Measurements from ENCODE around the gene HDAC9. TPM values are rescaled to one million over a fixed set of nuclear protein-coding genes. Genes with fewer than 3 reads are reported as not detected.

The HDAC9 gene
- total RNA-seq, 2 experiments from 2014 or later = 1.5 to 3.0 TPM

- Mint-ChIP-seq H3K4me1 (ENCODE audit: low read depth) (no peaks in the 10 kb centered on the region), H3K4me3 (no peak overlapping the region), H3K36me3 (ENCODE audit: low read depth) (no peaks in the 10 kb centered on the region), H3K27me3 (no peaks in the 10 kb centered on the region), H3K27ac (no peak overlapping the region), H3K9me3 (no peaks in the 10 kb centered on the region)
- intact Hi-C loops (cut with micrococcal nuclease) = no loop called here
- no peak for ATAC-seq
- no peak for DNase-seq
- ChIA-PET POLR2A (no interaction called here), CTCF (no interaction called here)
- TF ChIP-seq CTCF (IDR thresholded peaks at IDR 0.05) = no peak
These were observed 206.7 kb downstream of the HDAC9 start for GRCh38 chr7:18702071-18702829.

DNA sequence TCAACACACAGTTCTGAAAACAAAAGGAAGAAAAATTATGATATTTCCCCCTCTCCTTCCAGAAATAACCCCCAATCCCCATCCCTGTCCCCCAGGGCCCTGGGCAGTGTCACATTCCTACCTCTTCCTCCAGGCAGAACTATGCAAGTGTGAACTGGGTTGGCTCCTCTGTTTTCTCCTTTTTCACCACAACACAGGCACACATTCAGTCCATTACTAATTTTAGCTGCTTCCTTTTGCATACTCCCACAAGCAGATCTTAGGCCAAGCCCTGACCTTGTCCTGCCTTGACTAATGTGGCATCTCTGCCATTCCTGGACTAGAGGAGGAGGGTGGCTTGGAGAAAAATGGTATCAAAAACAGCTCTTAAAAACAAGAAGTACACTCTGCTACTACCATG, 208.1 kb downstream of the HDAC9 start:
- H3K4me1 Mint-ChIP-seq (ENCODE audit: low read depth) = no peaks in the 10 kb centered on the region
- no peaks in the 10 kb centered on the region for H3K36me3 Mint-ChIP-seq (ENCODE audit: low read depth)
- no peaks in the 10 kb centered on the region for H3K9me3 Mint-ChIP-seq
- DNase-seq (no peak), ATAC-seq (no peak)
- H3K27me3 Mint-ChIP-seq = no peaks in the 10 kb centered on the region
- ChIA-PET POLR2A (no interaction called here), CTCF (no interaction called here)
- TF ChIP-seq CTCF (IDR thresholded peaks at IDR 0.05) = no peak
- no peak overlapping the region for H3K27ac Mint-ChIP-seq
- intact Hi-C loops (cut with micrococcal nuclease) = no loop called here
- no peak overlapping the region for H3K4me3 Mint-ChIP-seq

- no peaks in the 10 kb centered on the region for H3K4me1 Mint-ChIP-seq (ENCODE audit: low read depth)
- no peaks in the 10 kb centered on the region for H3K36me3 Mint-ChIP-seq (ENCODE audit: low read depth)
- ChIA-PET CTCF (no interaction called here), POLR2A (no interaction called here)
- no peak overlapping the region for H3K27ac Mint-ChIP-seq
- H3K9me3 Mint-ChIP-seq = no peaks in the 10 kb centered on the region
- DNase-seq = no peak
- no peak for ATAC-seq
- no peak overlapping the region for H3K4me3 Mint-ChIP-seq
- H3K27me3 Mint-ChIP-seq = no peaks in the 10 kb centered on the region
- intact Hi-C loops (cut with micrococcal nuclease) = no loop called here
- TF ChIP-seq CTCF (IDR thresholded peaks at IDR 0.05) = no peak
These were observed 211.1 kb downstream of the HDAC9 start for GRCh38 chr7:18706670-18707069.

DNA sequence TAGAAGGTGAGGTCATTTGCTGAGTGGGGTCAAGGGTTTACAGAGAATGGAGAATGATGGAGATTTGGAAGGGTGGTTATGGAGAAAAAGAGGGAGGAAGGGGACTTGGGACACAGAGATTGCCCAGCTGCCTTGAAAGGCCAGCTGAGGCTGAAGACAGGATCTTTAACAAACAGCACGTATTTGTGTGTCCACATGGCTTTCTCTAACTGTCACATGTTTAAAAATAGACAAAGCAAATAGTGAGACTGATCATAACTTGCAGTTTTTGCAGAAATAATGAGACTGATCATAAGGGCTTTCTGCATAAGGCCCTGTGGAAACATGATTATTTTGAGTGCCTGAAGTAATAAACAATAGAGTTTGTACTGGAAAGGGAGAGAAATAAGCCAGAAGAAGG, 212.7 kb downstream of the HDAC9 start:
- Mint-ChIP-seq H3K4me1 (ENCODE audit: low read depth) (no peaks in the 10 kb centered on the region), H3K27ac (no peak overlapping the region), H3K9me3 (no peaks in the 10 kb centered on the region), H3K36me3 (ENCODE audit: low read depth) (no peaks in the 10 kb centered on the region), H3K27me3 (no peaks in the 10 kb centered on the region), H3K4me3 (no peak overlapping the region)
- TF ChIP-seq CTCF (IDR thresholded peaks at IDR 0.05) = no peak
- ChIA-PET CTCF (no interaction called here), POLR2A (no interaction called here)
- ATAC-seq (no peak), DNase-seq (no peak)
- intact Hi-C loops (cut with micrococcal nuclease) = no loop called here

GRCh38 chr7:18715988-18716387, 220.4 kb downstream of the HDAC9 start:
- no peak for TF ChIP-seq CTCF (IDR thresholded peaks at IDR 0.05)
- CTCF ChIA-PET = no interaction called here
- no peaks in the 10 kb centered on the region for H3K9me3 Mint-ChIP-seq
- H3K27me3 Mint-ChIP-seq = no peaks in the 10 kb centered on the region
- H3K36me3 Mint-ChIP-seq (ENCODE audit: low read depth) = no peaks in the 10 kb centered on the region
- H3K4me1 Mint-ChIP-seq (ENCODE audit: low read depth) = no peaks in the 10 kb centered on the region
- DNase-seq = no peak
- no peak for ATAC-seq
- no peak overlapping the region for H3K4me3 Mint-ChIP-seq
- intact Hi-C loops (cut with micrococcal nuclease) = no loop called here
- POLR2A ChIA-PET = no interaction called here
- H3K27ac Mint-ChIP-seq = no peak overlapping the region

Measured in activated CD8-positive, alpha-beta T cell treated with anti-CD3 and anti-CD28 coated beads for 36 hours (primary cell).